Endothelial cell of umbilical vein (primary cell): ENCODE results near the gene CACNB4.

Source experiments
- CTCF ChIP-seq, 2 donors: IDR thresholded peaks; 1 replicate in 1 of 2; 2 replicates in 1 of 2; pipeline ENCODE4 v1.5.1; 2011; ENCODE audit warnings: low read length in 2 of 2, mild to moderate bottlenecking in 2 of 2, moderate library complexity in 2 of 2, control low read depth in 1 of 2, inconsistent platforms in 1 of 2, low read depth in 1 of 2; ENCODE audit not compliant: insufficient read depth in 1 of 2; ENCODE audit errors: extremely low read depth in 1 of 2
- EZH2 ChIP-seq: IDR thresholded peaks from 2 replicates; pipeline ENCODE4 v1.6.1; 2012; ENCODE audit warnings: borderline replicate concordance, low read depth, mild to moderate bottlenecking, moderate library complexity, low read length, inconsistent platforms; ENCODE audit not compliant: severe bottlenecking
- JUN ChIP-seq: IDR thresholded peaks from 2 replicates; pipeline ENCODE4 v1.6.1; 2011; ENCODE audit warnings: borderline replicate concordance, low read depth; ENCODE audit not compliant: insufficient read length, insufficient read depth
- MYC ChIP-seq: IDR thresholded peaks from one replicate; pipeline ENCODE4 v1.6.1; 2011; ENCODE audit warnings: mild to moderate bottlenecking, low read depth, low read length
- POLR2A ChIP-seq: IDR thresholded peaks from 2 replicates; pipeline ENCODE4 v1.6.1; 2012; ENCODE audit warnings: low read depth, mild to moderate bottlenecking, control low read depth, low read length
- POLR2AphosphoS5 ChIP-seq: IDR thresholded peaks from 2 replicates; pipeline ENCODE4 v1.6.1; 2012; ENCODE audit warnings: low read depth, mild to moderate bottlenecking, control low read depth, low read length, moderate library complexity; ENCODE audit not compliant: insufficient read depth
- TF ChIP-seq, protein P1 (sequence below): IDR thresholded peaks from 2 replicates; pipeline ENCODE4 v1.6.1; 2011; ENCODE audit not compliant: insufficient read depth, insufficient read length

DNA sequence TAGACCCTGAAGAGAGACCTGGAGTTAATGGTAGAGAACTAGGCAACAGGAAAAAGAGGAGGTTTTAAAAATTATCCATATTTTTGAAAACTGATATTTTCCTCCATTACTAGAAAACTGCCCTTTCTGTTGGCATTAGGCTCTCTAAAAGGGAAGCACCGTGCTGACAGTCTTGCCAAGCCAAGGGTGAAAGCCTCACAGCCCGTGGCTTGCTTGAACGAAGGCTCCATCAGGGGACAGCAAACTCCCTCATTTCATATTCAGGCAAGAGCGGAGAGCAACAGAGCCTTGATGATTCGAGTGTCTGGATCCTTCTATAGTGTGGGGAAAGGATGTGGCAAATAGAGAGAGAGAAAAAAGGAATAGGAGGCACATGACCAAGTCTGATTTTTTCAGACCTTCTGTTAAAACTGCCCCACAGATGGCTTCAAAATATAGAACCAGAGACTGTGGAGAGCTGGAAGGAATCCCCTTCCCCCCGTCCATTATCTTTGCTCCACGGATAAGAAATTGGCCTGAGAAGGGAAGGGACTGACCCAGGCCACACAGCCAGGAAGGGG lies 67.0 kb downstream of the CACNB4 start:
- TF ChIP-seq CTCF (IDR thresholded peaks at IDR 0.05; ENCODE audit: extremely low read depth in 1 of 2, insufficient read depth in 1 of 2, low read depth in 1 of 2, low read length in 2 of 2) (no peak), POLR2A (no peak), EZH2 (no peak), MYC (no peak), JUN (no peak), POLR2AphosphoS5 (no peak)
- TF ChIP-seq, protein P1, sequence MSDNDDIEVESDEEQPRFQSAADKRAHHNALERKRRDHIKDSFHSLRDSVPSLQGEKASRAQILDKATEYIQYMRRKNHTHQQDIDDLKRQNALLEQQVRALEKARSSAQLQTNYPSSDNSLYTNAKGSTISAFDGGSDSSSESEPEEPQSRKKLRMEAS: no peak
